ENCODE results near the gene SFN.
A peak's percentile ranks its signal among the peaks of the same experiment; 100 is the strongest.

The SFN gene

DNA sequence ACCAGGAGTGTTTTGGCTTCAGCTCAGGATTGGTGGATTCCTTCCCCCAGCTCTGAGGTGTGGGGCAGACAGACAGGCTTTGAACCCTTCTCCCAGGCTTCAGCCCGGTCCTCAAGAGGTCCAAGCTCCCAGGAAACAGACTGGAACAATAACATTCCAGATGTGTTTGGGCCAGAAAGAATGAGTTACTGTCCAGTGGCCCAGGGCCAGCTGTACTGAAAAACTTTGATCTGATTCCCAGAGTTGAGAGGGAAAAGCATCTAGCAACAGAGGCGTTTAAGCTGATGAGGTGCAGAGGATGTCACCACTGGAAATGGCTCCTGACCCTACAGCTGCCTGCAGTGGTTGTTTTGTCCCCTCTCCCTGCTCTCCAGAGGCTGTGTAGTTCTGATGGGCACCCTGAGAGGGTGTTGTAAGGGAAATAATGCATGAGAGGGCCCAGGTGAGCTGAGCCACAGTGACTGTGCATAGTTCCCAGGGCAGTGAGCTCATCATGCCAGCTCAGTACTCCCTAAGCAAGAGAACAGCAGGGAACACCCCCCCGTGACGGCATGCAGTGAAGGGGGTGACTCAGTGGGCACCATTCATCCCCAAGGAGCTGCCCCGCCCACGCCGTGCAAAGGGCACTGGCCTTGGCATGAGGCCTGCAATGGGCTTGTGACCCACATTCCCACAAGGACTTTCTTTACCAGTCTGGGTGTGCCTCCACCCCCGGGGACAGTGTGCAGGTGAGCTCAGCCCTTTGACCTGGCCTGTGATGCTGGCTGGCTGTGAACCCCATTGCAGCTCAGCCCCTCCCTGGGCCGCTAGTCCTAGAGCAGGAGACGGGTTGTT, 13.8 kb upstream of the SFN start:
- Mint-ChIP-seq H3K4me3 (no peak overlapping the region), H3K27me3 (ENCODE audit: low read depth) (no peaks in the 10 kb centered on the region), H3K4me1 (no peaks in the 10 kb centered on the region), H3K9me3 (no peaks in the 10 kb centered on the region), H3K27ac (no peak overlapping the region), H3K36me3 (ENCODE audit: low read depth) (peaks cover 51% of the 10 kb centered on the region)
- TF ChIP-seq, protein P1, sequence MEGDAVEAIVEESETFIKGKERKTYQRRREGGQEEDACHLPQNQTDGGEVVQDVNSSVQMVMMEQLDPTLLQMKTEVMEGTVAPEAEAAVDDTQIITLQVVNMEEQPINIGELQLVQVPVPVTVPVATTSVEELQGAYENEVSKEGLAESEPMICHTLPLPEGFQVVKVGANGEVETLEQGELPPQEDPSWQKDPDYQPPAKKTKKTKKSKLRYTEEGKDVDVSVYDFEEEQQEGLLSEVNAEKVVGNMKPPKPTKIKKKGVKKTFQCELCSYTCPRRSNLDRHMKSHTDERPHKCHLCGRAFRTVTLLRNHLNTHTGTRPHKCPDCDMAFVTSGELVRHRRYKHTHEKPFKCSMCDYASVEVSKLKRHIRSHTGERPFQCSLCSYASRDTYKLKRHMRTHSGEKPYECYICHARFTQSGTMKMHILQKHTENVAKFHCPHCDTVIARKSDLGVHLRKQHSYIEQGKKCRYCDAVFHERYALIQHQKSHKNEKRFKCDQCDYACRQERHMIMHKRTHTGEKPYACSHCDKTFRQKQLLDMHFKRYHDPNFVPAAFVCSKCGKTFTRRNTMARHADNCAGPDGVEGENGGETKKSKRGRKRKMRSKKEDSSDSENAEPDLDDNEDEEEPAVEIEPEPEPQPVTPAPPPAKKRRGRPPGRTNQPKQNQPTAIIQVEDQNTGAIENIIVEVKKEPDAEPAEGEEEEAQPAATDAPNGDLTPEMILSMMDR (IDR thresholded peaks at IDR 0.05; ENCODE audit: unreplicated experiment in 3 of 3) = no peak

DNA sequence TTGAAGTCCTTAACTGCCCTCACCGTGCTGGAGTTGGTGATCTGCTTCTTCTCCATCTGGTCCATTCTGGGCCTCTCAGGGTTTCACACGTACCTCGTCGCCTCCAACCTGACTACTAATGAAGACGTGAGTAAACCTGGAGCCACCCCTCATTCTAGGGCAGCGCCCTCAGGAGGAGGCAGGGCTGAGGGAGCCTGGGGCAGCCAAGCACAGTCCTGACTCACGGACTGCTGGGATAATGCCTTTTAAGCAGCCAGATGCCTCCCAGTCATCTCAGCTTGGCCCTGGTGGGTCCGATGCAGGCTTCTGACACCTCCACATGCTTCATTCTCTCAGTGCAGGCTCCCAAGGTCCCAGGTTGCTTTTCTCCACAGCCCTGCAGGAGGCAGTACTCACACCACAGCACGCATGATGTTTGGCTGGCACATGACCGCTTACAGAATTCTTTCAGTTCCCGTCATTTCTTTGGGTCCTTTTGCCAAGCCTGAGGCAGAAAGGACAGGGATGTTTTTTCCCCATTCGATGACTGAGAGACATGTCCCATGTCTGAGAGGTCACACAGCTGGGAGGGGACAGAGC, 11.8 kb upstream of the SFN start:
- peaks cover 48% of the 10 kb centered on the region for H3K36me3 Mint-ChIP-seq (ENCODE audit: low read depth)
- no peaks in the 10 kb centered on the region for H3K9me3 Mint-ChIP-seq
- H3K4me1 Mint-ChIP-seq = no peaks in the 10 kb centered on the region
- H3K27ac Mint-ChIP-seq = no peak overlapping the region
- peaks cover 3% of the 10 kb centered on the region for H3K27me3 Mint-ChIP-seq (ENCODE audit: low read depth)
- TF ChIP-seq, protein P1 (IDR thresholded peaks at IDR 0.05; ENCODE audit: unreplicated experiment in 3 of 3) = no peak
- H3K4me3 Mint-ChIP-seq = no peak overlapping the region

DNA sequence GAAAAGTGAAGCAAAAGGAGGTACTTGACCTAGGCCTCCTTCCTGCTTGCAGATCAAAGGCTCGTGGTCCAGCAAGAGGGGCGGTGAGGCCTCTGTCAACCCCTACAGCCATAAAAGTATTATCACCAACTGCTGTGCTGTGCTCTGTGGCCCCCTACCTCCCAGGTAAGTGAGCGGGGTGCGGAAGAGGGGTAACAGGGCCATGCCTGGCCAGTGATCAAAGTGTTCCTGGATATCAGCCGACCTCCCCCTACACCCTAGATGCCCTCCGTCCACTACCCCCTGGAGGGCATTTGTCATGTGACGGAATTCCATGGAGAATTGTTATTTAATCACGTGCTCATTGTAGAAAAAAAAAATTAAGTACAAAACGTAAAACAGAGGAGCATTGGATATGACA, 10.2 kb upstream of the SFN start:
- H3K27me3 Mint-ChIP-seq (ENCODE audit: low read depth) = peaks cover 3% of the 10 kb centered on the region
- no peak overlapping the region for H3K27ac Mint-ChIP-seq
- TF ChIP-seq, protein P1 (IDR thresholded peaks at IDR 0.05; ENCODE audit: unreplicated experiment in 3 of 3) = no peak
- H3K9me3 Mint-ChIP-seq = no peaks in the 10 kb centered on the region
- peaks cover 41% of the 10 kb centered on the region for H3K36me3 Mint-ChIP-seq (ENCODE audit: low read depth)
- H3K4me3 Mint-ChIP-seq = no peak overlapping the region
- peaks cover 5% of the 10 kb centered on the region for H3K4me1 Mint-ChIP-seq

DNA sequence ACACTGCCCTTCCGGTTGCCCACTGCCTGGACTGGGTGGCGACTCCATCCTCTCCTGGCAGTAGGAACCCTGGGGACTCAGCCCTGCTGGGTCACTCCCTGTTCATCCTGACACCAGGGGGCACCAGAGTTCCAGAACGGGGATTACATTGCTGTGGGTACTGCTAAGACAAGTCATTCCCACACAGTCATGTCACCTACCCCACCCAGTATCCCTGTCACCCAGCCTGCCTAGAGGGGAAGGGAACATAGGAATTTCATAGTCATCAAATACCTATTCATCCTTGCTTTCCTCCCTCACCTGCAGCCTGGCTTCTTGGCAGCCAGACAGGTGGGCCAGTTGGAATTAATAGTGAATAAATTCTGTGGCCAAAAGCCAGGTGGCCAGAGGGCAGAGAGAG, 9.8 kb upstream of the SFN start:
- Mint-ChIP-seq H3K36me3 (ENCODE audit: low read depth) (peaks cover 38% of the 10 kb centered on the region), H3K27me3 (ENCODE audit: low read depth) (peaks cover 3% of the 10 kb centered on the region), H3K27ac (no peak overlapping the region), H3K4me3 (no peak overlapping the region), H3K9me3 (no peaks in the 10 kb centered on the region), H3K4me1 (peaks cover 10% of the 10 kb centered on the region)
- TF ChIP-seq, protein P1 (IDR thresholded peaks at IDR 0.05; ENCODE audit: unreplicated experiment in 3 of 3) = peak; percentile 54 to 72 (median 67)

DNA sequence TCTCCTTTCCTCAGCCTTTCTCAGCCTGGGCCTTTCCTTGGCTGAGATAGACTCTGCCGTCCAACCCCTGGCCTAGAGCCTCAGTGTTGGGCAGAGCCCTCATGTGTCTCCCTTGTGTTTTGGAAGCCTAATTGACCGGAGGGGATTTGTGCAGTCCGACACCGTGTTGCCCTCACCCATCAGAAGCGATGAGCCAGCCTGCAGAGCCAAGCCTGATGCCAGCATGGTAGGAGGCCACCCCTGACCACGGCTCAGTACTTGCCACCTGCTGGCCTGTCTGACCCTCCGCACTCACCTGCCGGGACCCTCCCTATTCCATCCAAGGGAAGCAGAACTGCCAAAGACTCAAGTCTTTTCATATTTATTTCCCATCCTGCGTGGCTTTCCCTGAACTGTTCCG, 9.3 kb upstream of the SFN start:
- Mint-ChIP-seq H3K27me3 (ENCODE audit: low read depth) (peaks cover 3% of the 10 kb centered on the region), H3K27ac (no peak overlapping the region), H3K4me3 (no peak overlapping the region), H3K36me3 (ENCODE audit: low read depth) (peaks cover 35% of the 10 kb centered on the region), H3K4me1 (peaks cover 14% of the 10 kb centered on the region), H3K9me3 (no peaks in the 10 kb centered on the region)
- TF ChIP-seq, protein P1 (IDR thresholded peaks at IDR 0.05; ENCODE audit: unreplicated experiment in 3 of 3) = no peak
